Endothelial cell of umbilical vein (primary cell): ENCODE measurements around the gene KRTAP2-1. TPM values are rescaled to one million over a fixed set of nuclear protein-coding genes. Genes with fewer than 3 reads are reported as not detected.
"Not testable (repeated sequence)": the region's sequence is repeated elsewhere in the genome, so short reads cannot be mapped to it uniquely, and the experiment has no call there.

Source experiments
- BruUV-seq: library from RNA; stranded (reverse); fragments of 400-500 nt; replicated peaks from 2 replicates; lab custom pipeline; 2021; lab: Mats Ljungman, UMichigan
- CTCF ChIA-PET: fragments of 300-600, 350-600 bp; sonication (Branson Sonifier 250); formaldehyde crosslinking; loops from one replicate; lab custom pipeline; 2021; ENCODE audit warnings: antibody characterized with exemption, inconsistent platforms; lab: Charles Lee
- POLR2A ChIA-PET: fragments of 300-600, 350-600 bp; sonication (Branson Sonifier 250); formaldehyde crosslinking; loops from one replicate; lab custom pipeline; 2021; ENCODE audit warnings: antibody characterized with exemption, inconsistent platforms; lab: Charles Lee
- DNase-seq: peaks from one replicate; pipeline ENCODE4 v3.0.0-alpha.2; 2011; ENCODE audit warnings: low read depth, low spot score
- FAIRE-seq: peaks from 2 replicates; lab custom pipeline; 2011; peaks lifted over from hg19 to GRCh38; lab: Jason Lieb, UNC
- H2AFZ ChIP-seq: 2 replicates; pipeline ENCODE4 v1.6.0; 2012; ENCODE audit warnings: low read depth, low read length, control low read depth, inconsistent platforms
- H3K27ac ChIP-seq: 2 replicates; pipeline ENCODE4 v1.5.1; 2011; ENCODE audit warnings: low read depth, mild to moderate bottlenecking, control low read depth, low read length, moderate library complexity; ENCODE audit not compliant: insufficient read depth
- H3K27me3 ChIP-seq, 2 experiments: 2 replicates each; pipeline versions ENCODE4 v1.6.0 to v1.6.1; 2011; ENCODE audit warnings: low read length in 2 of 2, mixed read lengths in 1 of 2; ENCODE audit not compliant: control insufficient read depth in 2 of 2, insufficient read depth in 2 of 2
- H3K36me3 ChIP-seq, 2 experiments: 2 replicates in 1 of 2; 3 replicates in 1 of 2; pipeline ENCODE4 v1.5.1; 2011; ENCODE audit warnings: low read length in 2 of 2, mild to moderate bottlenecking in 1 of 2, moderate library complexity in 1 of 2; ENCODE audit not compliant: control insufficient read depth in 2 of 2, insufficient read depth in 2 of 2; ENCODE audit errors: extremely low read depth in 1 of 2
- H3K4me1 ChIP-seq: 3 replicates; pipeline ENCODE4 v1.5.1; 2011; ENCODE audit warnings: mild to moderate bottlenecking, low read length; ENCODE audit not compliant: control insufficient read depth, insufficient read depth; ENCODE audit errors: extremely low read depth
- H3K4me2 ChIP-seq: 2 replicates; pipeline ENCODE4 v1.6.1; 2011; ENCODE audit warnings: low read length, control low read depth, mixed read lengths; ENCODE audit not compliant: insufficient read depth
- H3K4me3 ChIP-seq, 3 experiments: fragments of 200-600 bp in 1 of 3; sonication (generic), shearing (Covaris generic) in 1 of 3; replicated peaks in 1 of 3; 2 replicates each; pipeline ENCODE4 v1.5.1; 2011 to 2016; ENCODE audit warnings: control low read depth in 3 of 3, low read length in 3 of 3, mild to moderate bottlenecking in 2 of 3, inconsistent platforms in 1 of 3, low read depth in 1 of 3, moderate library complexity in 1 of 3; ENCODE audit not compliant: insufficient read depth in 1 of 3
- H3K79me2 ChIP-seq: 2 replicates; pipeline ENCODE4 v1.6.0; 2012; ENCODE audit warnings: low read length, inconsistent platforms; ENCODE audit not compliant: control insufficient read depth, insufficient read depth
- H3K9ac ChIP-seq: replicated peaks from 2 replicates; pipeline ENCODE3; 2011; ENCODE audit warnings: low read length, control low read depth; ENCODE audit not compliant: insufficient read depth; ENCODE audit errors: extremely low read depth
- H3K9me1 ChIP-seq: replicated peaks from 3 replicates; pipeline ENCODE4 v1.6.0; 2011; ENCODE audit warnings: mild to moderate bottlenecking, low read length; ENCODE audit not compliant: control insufficient read depth, insufficient read depth; ENCODE audit errors: extremely low read depth
- H3K9me3 ChIP-seq: replicated peaks from 2 replicates; pipeline ENCODE4 v1.5.1; 2012; ENCODE audit warnings: low read length, inconsistent platforms; ENCODE audit not compliant: control insufficient read depth, insufficient read depth
- H4K20me1 ChIP-seq: replicated peaks from 2 replicates; pipeline ENCODE3; 2011; ENCODE audit warnings: mild to moderate bottlenecking, low read length; ENCODE audit not compliant: control insufficient read depth, insufficient read depth; ENCODE audit errors: extremely low read depth
- EZH2 ChIP-seq: IDR thresholded peaks from 2 replicates; pipeline ENCODE4 v1.6.1; 2012; ENCODE audit warnings: borderline replicate concordance, low read depth, mild to moderate bottlenecking, moderate library complexity, low read length, inconsistent platforms; ENCODE audit not compliant: severe bottlenecking
- GATA2 ChIP-seq: IDR thresholded peaks from 2 replicates; pipeline ENCODE4 v1.7.0; 2011; ENCODE audit warnings: low read depth, mild to moderate bottlenecking, moderate library complexity, mixed read lengths, low read length; ENCODE audit not compliant: insufficient read length, insufficient read depth
- JUN ChIP-seq: IDR thresholded peaks from 2 replicates; pipeline ENCODE4 v1.6.1; 2011; ENCODE audit warnings: borderline replicate concordance, low read depth; ENCODE audit not compliant: insufficient read length, insufficient read depth
- POLR2A ChIP-seq: IDR thresholded peaks from 2 replicates; pipeline ENCODE4 v1.6.1; 2012; ENCODE audit warnings: low read depth, mild to moderate bottlenecking, control low read depth, low read length
- dilution Hi-C: fragments of 300-500 bp; cut with MboI; formaldehyde crosslinking; loops from one replicate; pipeline ENCODE4 v1.15.0; 2019; ENCODE audit warnings: low sequenced_read_pairs; ENCODE audit not compliant: extremely low pct_ligation_motif_present
- intact Hi-C: fragments of 100-400 bp; cut with micrococcal nuclease; formaldehyde crosslinking; loops from one replicate; pipeline ENCODE4 v1.10.0; 2022
- polyA plus RNA-seq, 4 experiments: library from polyadenylated mRNA; depleted of rRNA in 3 of 4; stranded (reverse) in 3 of 4; unstranded in 1 of 4; fragments of >200 nt; gene quantifications; 2 replicates each; pipeline versions ENCODE4 v1.2.1 to v1.2.3, GENCODE V29; 2011 to 2012; ENCODE audit warnings: missing spikeins in 1 of 4
- total RNA-seq: library from RNA; stranded (reverse); gene quantifications from 2 replicates; pipeline ENCODE4 v1.2.3, GENCODE V29; 2021
- TF ChIP-seq, protein P1 (sequence below): IDR thresholded peaks from 2 replicates; pipeline ENCODE4 v1.6.1; 2011; ENCODE audit not compliant: insufficient read depth, insufficient read length

KRTAP2-1 gene
- total and polyA plus RNA-seq, 2 donors (not counting 3 experiments of a cell fraction or from before 2014, with no cell fraction given): not detected

- Histone ChIP-seq H3K36me3 (no peaks in the 10 kb centered on the region), H3K4me3 (no peak overlapping the region), H2AFZ (no peak overlapping the region), H3K4me2 (no peak overlapping the region), H3K9ac (no peak overlapping the region), H3K9me1 (no peaks in the 10 kb centered on the region), H3K9me3 (no peaks in the 10 kb centered on the region), H4K20me1 (no peaks in the 10 kb centered on the region), H3K27ac (no peak overlapping the region), H3K4me1 (no peaks in the 10 kb centered on the region), H3K27me3 (peaks cover 6 to 12% of the 10 kb centered on the region in 2 experiments), H3K79me2 (no peaks in the 10 kb centered on the region)
- no peak for DNase-seq
- TF ChIP-seq GATA2 (no peak), POLR2A (no peak), EZH2 (no peak), JUN (no peak)
- TF ChIP-seq, protein P1, sequence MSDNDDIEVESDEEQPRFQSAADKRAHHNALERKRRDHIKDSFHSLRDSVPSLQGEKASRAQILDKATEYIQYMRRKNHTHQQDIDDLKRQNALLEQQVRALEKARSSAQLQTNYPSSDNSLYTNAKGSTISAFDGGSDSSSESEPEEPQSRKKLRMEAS: no peak
- CTCF ChIA-PET: no interaction called here
- POLR2A ChIA-PET: no interaction called here
- FAIRE-seq: no peak
- intact Hi-C loops (no loop called here), dilution Hi-C loops (no loop called here)
- BruUV-seq: no TSS peak
These were observed 10.4 kb upstream of the KRTAP2-1 start for GRCh38 chr17:41057547-41057946.

DNA sequence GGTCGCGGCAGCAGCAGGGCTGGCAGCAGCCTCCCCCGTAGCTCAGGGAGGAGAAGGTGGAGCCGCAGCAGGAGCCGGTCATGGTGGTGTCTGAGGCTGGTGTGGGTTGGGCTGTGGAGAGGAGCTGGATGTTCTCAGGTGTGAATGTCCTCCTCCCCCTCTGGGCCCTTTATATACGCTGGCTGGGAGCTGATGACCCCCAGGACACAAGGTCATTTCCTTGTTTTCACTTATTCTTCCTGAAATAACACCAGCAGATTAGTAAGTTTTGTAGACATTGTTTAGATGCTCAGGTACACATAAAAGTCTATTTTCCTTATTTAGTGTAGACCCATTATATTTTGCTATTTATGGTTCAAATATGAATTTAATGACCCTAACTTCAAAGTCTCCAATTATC lies 8.0 kb upstream of the KRTAP2-1 start, which contains the start of gene KRTAP2-2:
KRTAP2-2 (minus strand) TSS at position 101 of the 400 bp plus-strand sequence; CDS start at position 82, 19 bp downstream.
- H3K79me2 ChIP-seq, H3K9ac ChIP-seq, BruUV-seq, dilution Hi-C loops, H3K4me3 ChIP-seq, H4K20me1 ChIP-seq, FAIRE-seq, H3K27ac ChIP-seq, H3K4me1 ChIP-seq, DNase-seq, H3K9me1 ChIP-seq, H2AFZ ChIP-seq, CTCF ChIA-PET, intact Hi-C loops, POLR2A ChIA-PET, H3K27me3 ChIP-seq, H3K9me3 ChIP-seq, H3K36me3 ChIP-seq, H3K4me2 ChIP-seq: not testable (repeated sequence)

DNA sequence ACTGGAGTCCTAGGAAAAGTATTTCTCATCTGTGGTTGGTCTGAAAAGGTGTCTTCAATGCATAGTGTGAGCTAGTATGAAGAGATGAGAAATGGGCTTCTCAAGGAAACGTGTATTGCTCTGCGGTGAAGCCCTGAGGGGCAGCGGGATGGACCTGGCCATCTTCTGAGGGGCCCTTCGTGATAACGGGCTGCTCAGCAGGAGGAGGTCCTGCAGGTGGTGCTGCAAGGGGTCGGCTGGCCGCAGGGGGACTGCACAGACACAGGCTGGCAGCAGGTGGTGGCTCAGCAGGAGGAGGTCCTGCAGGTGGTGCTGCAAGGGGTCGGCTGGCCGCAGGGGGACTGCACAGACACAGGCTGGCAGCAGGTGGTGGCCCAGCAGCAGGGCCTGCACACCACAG lies 7.4 kb upstream of the KRTAP2-1 start:
- BruUV-seq, CTCF ChIA-PET, H4K20me1 ChIP-seq, H3K27me3 ChIP-seq, H3K36me3 ChIP-seq, FAIRE-seq, H3K4me2 ChIP-seq, H2AFZ ChIP-seq, POLR2A ChIA-PET, H3K9me1 ChIP-seq, H3K9ac ChIP-seq, H3K27ac ChIP-seq, H3K4me1 ChIP-seq, DNase-seq, H3K9me3 ChIP-seq, intact Hi-C loops, H3K79me2 ChIP-seq, H3K4me3 ChIP-seq, dilution Hi-C loops: not testable (repeated sequence)
